Measurements from ENCODE around the gene UAP1L1. TPM values are rescaled to one million over a fixed set of nuclear protein-coding genes. Genes with fewer than 3 reads are reported as not detected.
A peak's percentile ranks its signal among the peaks of the same experiment; 100 is the strongest.

Gene UAP1L1
- total RNA-seq, 1 donor from 2014 or later = 34.2 TPM

- H3K9me3 Mint-ChIP-seq (ENCODE audit: unreplicated experiment) = no peaks in the 10 kb centered on the region
- H3K27ac Mint-ChIP-seq (ENCODE audit: unreplicated experiment) = no peak overlapping the region
- H3K4me3 Mint-ChIP-seq (ENCODE audit: unreplicated experiment) = peak overlapping the region; percentile 29
- no peaks in the 10 kb centered on the region for H3K36me3 Mint-ChIP-seq (ENCODE audit: unreplicated experiment)
- DNase-seq (ENCODE audit: extremely low spot score, unreplicated experiment) = no peak
- no peak for TF ChIP-seq CTCF (IDR thresholded peaks at IDR 0.05)
- H3K4me1 Mint-ChIP-seq (ENCODE audit: unreplicated experiment) = peaks cover 12% of the 10 kb centered on the region
- H3K27me3 Mint-ChIP-seq (ENCODE audit: unreplicated experiment) = no peaks in the 10 kb centered on the region
Observed at GRCh38 chr9:137069508-137070091, 7.7 kb upstream of the UAP1L1 start.

GRCh38 chr9:137070201-137070905, 7.0 kb upstream of the UAP1L1 start, which contains the start of gene SAPCD2:
Gene SAPCD2 (minus strand): TSS chr9:137070557. CDS start chr9:137070460, 97 bp downstream.
- Mint-ChIP-seq H3K27ac (ENCODE audit: unreplicated experiment) (peak within 1 kb of the TSS; percentile 52), H3K4me3 (ENCODE audit: unreplicated experiment) (peak within 1 kb of the TSS; percentile 63), H3K9me3 (ENCODE audit: unreplicated experiment) (no peaks in the 10 kb centered on the region), H3K36me3 (ENCODE audit: unreplicated experiment) (no peaks in the 10 kb centered on the region), H3K4me1 (ENCODE audit: unreplicated experiment) (peaks cover 12% of the 10 kb centered on the region), H3K27me3 (ENCODE audit: unreplicated experiment) (no peaks in the 10 kb centered on the region)
- no peak for TF ChIP-seq CTCF (IDR thresholded peaks at IDR 0.05)
- DNase-seq (ENCODE audit: extremely low spot score, unreplicated experiment) = peak; percentile 92

GRCh38 chr9:137070906-137071275, 6.4 kb upstream of the UAP1L1 start:
- peak overlapping the region; percentile 52 for H3K27ac Mint-ChIP-seq (ENCODE audit: unreplicated experiment)

GRCh38 chr9:137071282-137071681, 6.0 kb upstream of the UAP1L1 start:
- no peaks in the 10 kb centered on the region for H3K9me3 Mint-ChIP-seq (ENCODE audit: unreplicated experiment)
- H3K4me3 Mint-ChIP-seq (ENCODE audit: unreplicated experiment) = peak overlapping the region; percentile 63
- peak overlapping the region; percentile 52 for H3K27ac Mint-ChIP-seq (ENCODE audit: unreplicated experiment)
- no peaks in the 10 kb centered on the region for H3K27me3 Mint-ChIP-seq (ENCODE audit: unreplicated experiment)
- no peak for DNase-seq (ENCODE audit: extremely low spot score, unreplicated experiment)
- peaks cover 12% of the 10 kb centered on the region for H3K4me1 Mint-ChIP-seq (ENCODE audit: unreplicated experiment)
- no peaks in the 10 kb centered on the region for H3K36me3 Mint-ChIP-seq (ENCODE audit: unreplicated experiment)
- no peak for TF ChIP-seq CTCF (IDR thresholded peaks at IDR 0.05)

More at GRCh38 chr9:137070906-137071275, 6.4 kb upstream of the UAP1L1 start:
- Mint-ChIP-seq H3K4me1 (ENCODE audit: unreplicated experiment) (peaks cover 12% of the 10 kb centered on the region), H3K9me3 (ENCODE audit: unreplicated experiment) (no peaks in the 10 kb centered on the region), H3K27me3 (ENCODE audit: unreplicated experiment) (no peaks in the 10 kb centered on the region), H3K36me3 (ENCODE audit: unreplicated experiment) (no peaks in the 10 kb centered on the region), H3K4me3 (ENCODE audit: unreplicated experiment) (peak overlapping the region; percentile 63)
- DNase-seq (ENCODE audit: extremely low spot score, unreplicated experiment) = peak; percentile 85
- TF ChIP-seq CTCF (IDR thresholded peaks at IDR 0.05) = no peak

- DNase-seq (ENCODE audit: extremely low spot score, unreplicated experiment) = no peak
- no peak for TF ChIP-seq CTCF (IDR thresholded peaks at IDR 0.05)
- no peaks in the 10 kb centered on the region for H3K27me3 Mint-ChIP-seq (ENCODE audit: unreplicated experiment)
- H3K4me3 Mint-ChIP-seq (ENCODE audit: unreplicated experiment) = no peak overlapping the region
- no peaks in the 10 kb centered on the region for H3K36me3 Mint-ChIP-seq (ENCODE audit: unreplicated experiment)
- H3K4me1 Mint-ChIP-seq (ENCODE audit: unreplicated experiment) = peaks cover 17% of the 10 kb centered on the region
- H3K27ac Mint-ChIP-seq (ENCODE audit: unreplicated experiment) = no peak overlapping the region
- no peaks in the 10 kb centered on the region for H3K9me3 Mint-ChIP-seq (ENCODE audit: unreplicated experiment)
Observed at GRCh38 chr9:137073992-137074399, 3.3 kb upstream of the UAP1L1 start.
